GM19452 (cell line): ENCODE measurements around the gene ARHGAP26.
A peak's percentile ranks its signal among the peaks of the same experiment; 100 is the strongest.

ENCODE experiments used
- ATAC-seq: cut with Tn5 transposase; IDR thresholded peaks from one replicate; pipeline ENCODE4 v1.9.1; 2021; ENCODE audit not compliant: unreplicated experiment

ARHGAP26 gene

GRCh38 chr5:143056339-143056704, 286.1 kb downstream of the ARHGAP26 start:
- no peak for ATAC-seq

- ATAC-seq: no peak
These were observed 286.8 kb downstream of the ARHGAP26 start for GRCh38 chr5:143056792-143057579.

DNA sequence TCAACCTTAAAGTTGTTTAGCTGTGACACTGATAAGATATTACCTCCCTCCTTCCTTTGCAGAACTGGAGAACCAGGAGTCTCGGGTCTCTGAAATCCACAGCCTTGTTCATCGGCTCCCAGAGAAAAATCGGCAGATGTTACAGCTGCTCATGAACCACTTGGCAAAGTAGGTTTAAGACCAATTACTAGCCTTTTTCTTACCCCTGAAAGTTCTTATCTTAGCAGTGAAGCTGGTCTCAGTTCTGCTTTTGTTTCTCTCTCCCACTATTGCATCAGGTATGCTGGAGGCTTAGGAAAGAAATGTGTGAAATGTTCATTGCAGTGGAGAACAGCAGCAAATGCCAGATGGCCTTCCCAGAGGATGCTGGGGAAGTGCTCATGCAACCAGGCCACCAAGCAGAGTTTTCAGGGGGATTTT, 287.4 kb downstream of the ARHGAP26 start:
- ATAC-seq: peak; percentile 34

DNA sequence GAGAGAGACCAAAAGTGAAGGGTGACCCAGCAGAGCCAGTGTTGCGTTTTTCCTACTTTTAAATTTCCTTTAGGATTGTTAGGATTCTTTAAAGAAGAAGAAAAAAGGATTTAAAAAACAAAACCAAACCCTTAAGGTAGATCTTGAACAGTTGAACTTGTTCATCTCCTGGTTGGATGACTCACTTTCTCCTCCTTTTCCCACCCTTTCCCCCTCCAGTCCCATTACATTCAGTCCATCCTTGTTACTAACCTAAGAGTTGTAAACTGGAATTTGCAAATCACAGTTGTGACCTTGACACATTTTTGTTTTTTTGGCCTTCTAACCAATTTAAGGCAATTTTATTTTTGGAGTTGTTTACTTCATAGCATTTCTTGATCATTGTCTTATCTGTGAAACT, 289.2 kb downstream of the ARHGAP26 start:
- ATAC-seq: no peak

DNA sequence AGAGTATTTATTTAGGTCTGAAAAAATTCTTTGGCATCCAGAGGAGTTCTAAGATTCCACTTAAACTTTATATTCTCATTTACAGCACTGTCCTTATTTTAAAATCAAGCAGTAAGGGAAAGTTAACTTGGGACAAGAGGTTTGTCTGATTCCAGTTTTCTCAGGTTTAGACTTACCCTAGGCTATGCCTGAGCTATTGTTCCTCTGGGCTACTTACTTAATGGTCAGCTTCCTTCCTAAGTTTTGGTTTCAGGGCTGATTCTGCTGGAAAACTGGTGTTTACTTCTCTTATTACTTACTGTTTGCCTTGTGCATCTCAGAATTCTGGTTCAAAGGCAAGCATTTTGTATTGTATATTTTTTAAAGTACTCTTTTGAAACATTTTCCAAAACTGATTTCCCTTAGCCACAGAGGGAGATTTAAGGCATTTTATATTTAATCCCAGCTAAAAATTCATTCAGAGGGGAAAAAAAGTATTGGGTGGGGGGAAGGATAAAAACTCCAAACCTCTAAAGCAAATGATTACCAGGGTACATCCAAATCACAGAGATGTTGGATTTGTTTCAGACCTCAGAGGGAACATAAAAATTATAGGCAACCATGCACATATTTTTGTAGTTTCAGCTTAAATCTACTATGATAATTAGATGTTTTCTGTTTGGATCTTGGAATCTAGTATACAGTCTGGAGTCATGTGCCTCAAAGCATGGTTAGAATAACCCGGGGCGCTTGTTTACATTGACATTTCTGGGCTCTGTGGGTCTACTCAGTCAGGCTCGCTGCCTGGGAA, 290.0 kb downstream of the ARHGAP26 start:
- no peak for ATAC-seq

DNA sequence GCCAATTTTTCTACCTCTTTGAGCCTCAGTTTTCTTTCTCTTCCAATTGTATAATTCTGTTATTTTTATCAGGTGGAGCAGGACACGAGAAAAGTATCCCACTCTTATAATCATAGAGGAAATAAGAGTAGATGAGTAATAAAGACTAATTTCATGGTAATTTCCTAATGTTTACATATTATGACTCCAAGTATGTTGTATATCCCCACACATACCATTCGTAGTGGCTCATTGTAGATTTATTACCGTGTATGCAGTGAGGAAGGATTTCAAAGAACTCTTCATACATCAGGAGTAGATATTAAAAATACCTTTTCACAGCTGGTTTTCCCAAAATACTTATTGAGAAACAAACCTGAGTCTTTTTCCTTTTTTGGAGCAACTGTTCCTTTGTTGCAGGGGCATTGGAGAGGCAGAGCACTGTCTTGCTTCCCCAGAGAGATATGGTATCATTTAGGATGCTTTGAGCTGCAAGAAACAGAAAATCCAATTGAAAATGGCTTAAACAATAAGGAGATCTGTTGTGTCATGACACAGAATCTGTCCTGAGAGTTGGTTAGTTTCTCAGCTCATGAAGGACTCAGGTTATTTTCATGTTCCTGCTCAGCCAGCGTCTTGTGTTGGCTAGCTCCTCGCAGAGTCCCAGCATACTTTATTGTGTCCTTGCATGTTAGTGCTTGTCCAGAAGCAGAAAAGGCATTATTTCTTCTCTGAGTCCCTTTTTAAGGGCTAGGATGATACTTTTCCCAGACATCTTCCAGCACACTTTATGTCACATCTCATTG, 291.2 kb downstream of the ARHGAP26 start:
- no peak for ATAC-seq

DNA sequence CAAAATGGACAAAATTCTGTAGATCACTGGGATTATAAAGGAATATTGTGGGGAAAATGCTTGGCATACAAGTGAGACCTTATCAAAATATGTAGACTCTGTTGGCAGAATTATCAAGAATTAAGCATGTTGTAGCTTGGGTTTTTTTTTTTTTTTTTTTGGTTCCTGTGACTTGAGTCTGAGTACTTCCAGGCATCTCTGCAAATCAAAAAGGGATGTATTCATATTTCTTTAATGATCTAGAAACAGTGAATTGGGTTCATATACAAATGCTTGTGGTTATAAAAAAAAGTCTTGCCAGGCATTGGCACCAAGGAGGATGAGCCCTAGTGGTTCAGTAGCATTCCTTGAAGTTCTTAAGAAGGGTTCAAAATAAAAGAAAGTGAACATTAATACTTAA, 292.2 kb downstream of the ARHGAP26 start:
- ATAC-seq: no peak

GRCh38 chr5:143063175-143063970, 293.2 kb downstream of the ARHGAP26 start:
- ATAC-seq: no peak

DNA sequence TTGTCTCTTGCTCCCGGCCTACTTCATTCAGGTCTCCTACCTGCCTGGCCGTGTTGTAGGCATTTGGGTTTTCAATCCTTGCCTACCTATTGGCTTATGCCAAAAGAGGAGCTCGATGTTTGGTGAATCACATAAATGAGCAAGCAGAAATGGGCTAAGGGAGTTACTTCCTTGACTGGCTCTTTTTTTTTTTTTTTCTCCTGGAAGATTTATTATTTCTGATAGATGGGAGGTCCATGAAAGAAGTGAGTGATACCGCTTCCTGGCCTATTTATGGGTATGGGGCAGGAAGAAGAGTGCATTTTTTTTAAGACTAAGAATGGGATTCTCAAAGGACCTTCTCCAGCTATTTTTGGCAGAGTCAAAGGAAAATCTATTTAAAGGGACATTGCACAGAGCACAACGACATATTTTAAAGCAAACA, 294.1 kb downstream of the ARHGAP26 start:
- no peak for ATAC-seq

GRCh38 chr5:143064676-143065075, 294.5 kb downstream of the ARHGAP26 start:
- ATAC-seq: no peak

- no peak for ATAC-seq
These were observed 295.2 kb downstream of the ARHGAP26 start for GRCh38 chr5:143065185-143065965.

DNA sequence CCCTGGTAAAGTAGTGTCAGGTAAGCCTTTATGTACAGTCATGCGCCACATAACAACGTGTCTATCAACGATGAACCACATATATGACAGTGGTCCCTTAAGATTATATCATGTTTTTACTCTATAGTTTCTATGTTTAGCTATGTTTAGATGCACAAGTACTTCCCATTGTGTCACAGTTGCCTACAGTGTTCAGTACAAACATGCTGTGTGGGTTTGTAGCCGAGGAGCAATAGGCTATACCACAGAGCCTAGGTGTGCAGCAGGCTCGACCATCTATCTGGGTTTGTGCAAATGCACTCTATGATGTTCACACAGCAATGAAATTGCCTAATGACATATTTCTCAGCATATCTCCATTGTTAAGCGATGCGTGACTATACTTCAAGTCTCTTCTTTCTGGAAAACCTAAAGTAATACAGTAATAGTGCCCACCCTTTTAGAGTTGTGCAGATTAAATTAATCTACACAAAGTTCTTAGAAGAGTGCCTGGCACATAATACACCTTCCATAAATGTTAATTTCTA, 295.9 kb downstream of the ARHGAP26 start:
- ATAC-seq: peak; percentile 3

GRCh38 chr5:143066556-143067281, 296.5 kb downstream of the ARHGAP26 start:
- peak; percentile 70 for ATAC-seq

DNA sequence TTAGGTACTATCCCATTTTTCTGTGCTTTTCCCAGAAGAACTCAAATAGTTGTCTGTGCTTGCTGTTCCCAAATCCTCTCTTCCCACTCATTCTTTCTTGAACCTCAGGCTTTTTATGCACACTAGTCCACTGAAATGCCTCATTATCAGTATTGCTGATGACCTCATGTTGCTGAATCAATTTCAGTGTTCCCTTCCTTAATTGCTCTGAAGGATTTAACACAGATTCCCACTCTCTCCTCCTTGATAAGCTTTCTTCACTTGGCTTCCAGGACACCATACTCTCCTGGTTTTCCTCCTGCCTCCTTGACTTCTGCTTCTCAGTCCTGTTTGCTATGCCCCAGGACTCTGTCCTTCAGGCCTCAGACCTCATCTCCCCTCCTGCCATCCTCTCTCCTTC, 298.5 kb downstream of the ARHGAP26 start:
- no peak for ATAC-seq

DNA sequence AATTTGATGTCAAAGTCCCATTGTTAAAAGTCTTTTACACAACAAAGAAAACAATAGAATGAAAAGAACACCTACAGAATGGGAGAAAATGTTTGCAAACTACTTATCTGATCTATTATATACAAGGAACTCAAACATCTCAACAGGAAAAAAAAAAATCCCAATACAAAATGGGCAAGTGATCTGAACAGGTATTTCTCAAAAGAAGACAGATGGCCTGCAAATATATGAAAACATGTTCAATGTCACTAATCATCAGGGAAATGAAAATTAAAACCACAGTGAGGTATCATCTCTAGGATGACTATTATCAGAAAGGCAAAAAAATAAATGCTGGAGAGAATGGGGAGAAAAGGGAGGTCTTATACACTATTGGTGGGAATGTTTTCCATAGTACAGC, 301.8 kb downstream of the ARHGAP26 start:
- ATAC-seq: no peak

DNA sequence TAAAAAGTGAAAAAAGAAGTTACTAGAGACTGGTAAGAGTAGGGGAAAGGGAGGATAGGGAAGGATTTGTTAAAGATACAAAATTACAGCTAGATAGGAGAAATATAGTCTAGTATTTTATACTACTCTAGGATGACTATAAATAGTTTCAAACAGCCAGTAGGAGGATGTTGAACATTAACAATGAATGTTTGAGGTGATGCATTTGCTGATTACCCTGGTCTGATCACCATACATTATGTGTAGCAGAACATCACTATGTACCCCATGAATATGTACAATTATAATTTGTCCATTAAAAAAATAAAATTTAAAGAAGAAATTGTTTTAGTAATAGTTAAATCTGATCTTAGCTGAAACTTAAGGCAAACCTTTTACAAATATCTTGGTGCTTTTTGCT, 302.6 kb downstream of the ARHGAP26 start:
- ATAC-seq: no peak

DNA sequence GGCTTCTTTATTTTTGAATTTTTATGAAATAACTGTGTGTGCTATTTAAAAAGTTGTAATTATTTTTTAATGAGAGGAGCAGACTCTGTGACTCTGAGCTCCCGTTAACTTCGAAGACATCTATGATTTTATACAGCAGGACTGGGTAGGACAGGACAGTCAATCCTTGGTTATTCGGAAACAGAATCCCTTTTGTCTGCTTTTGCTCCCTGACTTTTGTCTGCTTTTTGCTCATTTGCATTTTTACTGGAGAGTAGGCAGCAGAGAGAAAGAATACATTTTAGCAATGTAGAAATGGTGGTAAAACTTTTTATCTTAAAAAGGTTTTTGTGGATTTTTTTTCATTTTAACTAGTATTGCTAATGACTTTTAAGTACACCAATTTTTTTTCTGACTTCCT, 303.6 kb downstream of the ARHGAP26 start:
- ATAC-seq: no peak

GRCh38 chr5:143074414-143074996, 304.3 kb downstream of the ARHGAP26 start:
- no peak for ATAC-seq

GRCh38 chr5:143076377-143076776, 306.2 kb downstream of the ARHGAP26 start:
- no peak for ATAC-seq
